ENCODE data around the gene CACNA1F. TPM values are rescaled to one million over a fixed set of nuclear protein-coding genes. Genes with fewer than 3 reads are reported as not detected.
A peak's percentile ranks its signal among the peaks of the same experiment; 100 is the strongest.

The CACNA1F gene
- total RNA-seq, 2 donors from 2014 or later, result 1.0 TPM

GRCh38 chrX:49191574-49192011, 41.5 kb downstream of the CACNA1F start:
- H3K27me3 ChIP-seq, result no peaks in the 10 kb centered on the region
- peak overlapping the region; percentile 86 for H3K27ac ChIP-seq
- intact Hi-C loops (cut with DNase I), result no loop called here
- TF ChIP-seq, protein P1, sequence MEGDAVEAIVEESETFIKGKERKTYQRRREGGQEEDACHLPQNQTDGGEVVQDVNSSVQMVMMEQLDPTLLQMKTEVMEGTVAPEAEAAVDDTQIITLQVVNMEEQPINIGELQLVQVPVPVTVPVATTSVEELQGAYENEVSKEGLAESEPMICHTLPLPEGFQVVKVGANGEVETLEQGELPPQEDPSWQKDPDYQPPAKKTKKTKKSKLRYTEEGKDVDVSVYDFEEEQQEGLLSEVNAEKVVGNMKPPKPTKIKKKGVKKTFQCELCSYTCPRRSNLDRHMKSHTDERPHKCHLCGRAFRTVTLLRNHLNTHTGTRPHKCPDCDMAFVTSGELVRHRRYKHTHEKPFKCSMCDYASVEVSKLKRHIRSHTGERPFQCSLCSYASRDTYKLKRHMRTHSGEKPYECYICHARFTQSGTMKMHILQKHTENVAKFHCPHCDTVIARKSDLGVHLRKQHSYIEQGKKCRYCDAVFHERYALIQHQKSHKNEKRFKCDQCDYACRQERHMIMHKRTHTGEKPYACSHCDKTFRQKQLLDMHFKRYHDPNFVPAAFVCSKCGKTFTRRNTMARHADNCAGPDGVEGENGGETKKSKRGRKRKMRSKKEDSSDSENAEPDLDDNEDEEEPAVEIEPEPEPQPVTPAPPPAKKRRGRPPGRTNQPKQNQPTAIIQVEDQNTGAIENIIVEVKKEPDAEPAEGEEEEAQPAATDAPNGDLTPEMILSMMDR (IDR thresholded peaks at IDR 0.05), result no peak
- no peaks in the 10 kb centered on the region for H3K4me1 ChIP-seq
- no peaks in the 10 kb centered on the region for H3K36me3 ChIP-seq
- H3K9ac ChIP-seq (ENCODE audit: low read depth in 2 of 2, low read length in 2 of 2), result peak overlapping the region; percentile 65 to 74
- H3K4me3 ChIP-seq, result peak overlapping the region; percentile 57
- H3K9me3 ChIP-seq, result no peaks in the 10 kb centered on the region
- DNase-seq, result no peak

GRCh38 chrX:49190821-49191573, 42.1 kb downstream of the CACNA1F start:
- H3K4me1 ChIP-seq, result no peaks in the 10 kb centered on the region
- intact Hi-C loops (cut with DNase I), result no loop called here

DNA sequence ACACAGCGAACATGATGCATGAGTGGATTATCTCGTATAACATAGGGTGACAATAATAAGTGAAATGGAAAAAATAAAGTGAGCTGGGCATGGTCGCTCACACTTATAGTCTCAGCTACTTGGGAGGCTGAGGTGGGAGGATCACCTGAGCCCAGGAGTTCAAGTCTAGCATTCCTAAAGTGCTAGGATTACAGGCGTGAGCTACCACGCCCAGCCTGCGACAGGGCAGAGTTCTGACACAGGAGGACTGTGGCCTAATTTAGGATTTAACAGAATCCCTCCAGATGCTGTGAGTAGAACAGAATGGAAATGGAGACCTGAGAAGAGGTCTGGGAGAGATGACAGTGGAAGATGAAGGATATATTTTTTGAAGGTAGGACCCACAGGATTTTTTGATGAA, 43.5 kb downstream of the CACNA1F start:
- peak overlapping the region; percentile 75 for H3K27ac ChIP-seq
- peak overlapping the region; percentile 35 for H3K4me3 ChIP-seq
- intact Hi-C loops (cut with DNase I), result no loop called here
- no peaks in the 10 kb centered on the region for H3K36me3 ChIP-seq
- H3K27me3 ChIP-seq, result no peaks in the 10 kb centered on the region
- H3K9me3 ChIP-seq, result no peaks in the 10 kb centered on the region
- H3K9ac ChIP-seq (ENCODE audit: low read depth in 2 of 2, low read length in 2 of 2), result peak overlapping the region in 1 of 2 donors; percentile 9
- TF ChIP-seq, protein P1 (IDR thresholded peaks at IDR 0.05), result no peak
- H3K4me1 ChIP-seq, result no peaks in the 10 kb centered on the region
- DNase-seq, result no peak

More at GRCh38 chrX:49190821-49191573, 42.1 kb downstream of the CACNA1F start:
- Histone ChIP-seq H3K27ac (peak overlapping the region; percentile 86), H3K27me3 (no peaks in the 10 kb centered on the region), H3K36me3 (no peaks in the 10 kb centered on the region), H3K4me3 (peak overlapping the region; percentile 57), H3K9me3 (no peaks in the 10 kb centered on the region), H3K9ac (ENCODE audit: low read depth in 2 of 2, low read length in 2 of 2) (peak overlapping the region; percentile 65 to 74)
- TF ChIP-seq, protein P1 (IDR thresholded peaks at IDR 0.05), result no peak
- DNase-seq, result peak; percentile 92

- Histone ChIP-seq H3K36me3 (no peaks in the 10 kb centered on the region), H3K9ac (ENCODE audit: low read depth in 2 of 2, low read length in 2 of 2) (no peak overlapping the region), H3K9me3 (no peaks in the 10 kb centered on the region), H3K4me3 (no peak overlapping the region), H3K27ac (no peak overlapping the region), H3K4me1 (no peaks in the 10 kb centered on the region), H3K27me3 (no peaks in the 10 kb centered on the region)
- TF ChIP-seq, protein P1 (IDR thresholded peaks at IDR 0.05), result no peak
- intact Hi-C loops (cut with DNase I), result no loop called here
- DNase-seq, result no peak
These were observed 44.6 kb downstream of the CACNA1F start for GRCh38 chrX:49188468-49189076.

GRCh38 chrX:49187526-49187925, 45.6 kb downstream of the CACNA1F start:
- H3K9me3 ChIP-seq, result no peaks in the 10 kb centered on the region
- TF ChIP-seq, protein P1 (IDR thresholded peaks at IDR 0.05), result no peak
- no peak overlapping the region for H3K9ac ChIP-seq (ENCODE audit: low read depth in 2 of 2, low read length in 2 of 2)
- H3K4me1 ChIP-seq, result no peaks in the 10 kb centered on the region
- no peaks in the 10 kb centered on the region for H3K27me3 ChIP-seq
- no peak overlapping the region for H3K4me3 ChIP-seq
- no peak for DNase-seq
- H3K27ac ChIP-seq, result no peak overlapping the region
- no peaks in the 10 kb centered on the region for H3K36me3 ChIP-seq
- intact Hi-C loops (cut with DNase I), result no loop called here

All from colonic mucosa (tissue), 4 donors.